Measurements from ENCODE around the gene TBCCD1. TPM values are rescaled to one million over a fixed set of nuclear protein-coding genes. Genes with fewer than 3 reads are reported as not detected.
"Not testable (repeated sequence)": the region's sequence is repeated elsewhere in the genome, so short reads cannot be mapped to it uniquely, and the experiment has no call there.

TBCCD1 gene
- total RNA-seq, 4 donors from 2014 or later: 10.0 to 18.9 (median 16.1) TPM

- no peak for TF ChIP-seq CTCF (IDR thresholded peaks at IDR 0.05)
- no peak for ATAC-seq (ENCODE audit: low FRiP score)
- DNase-seq (ENCODE audit: low spot score): no peak
These were observed 30.0 kb downstream of the TBCCD1 start for GRCh38 chr3:186536883-186537844.

GRCh38 chr3:186534113-186534669 is 32.9 kb downstream of the TBCCD1 start:
- no peak for ATAC-seq (ENCODE audit: low FRiP score)
- no peak for TF ChIP-seq CTCF (IDR thresholded peaks at IDR 0.05)
- DNase-seq (ENCODE audit: low spot score): no peak

GRCh38 chr3:186532598-186533072 is 34.5 kb downstream of the TBCCD1 start:
- ATAC-seq (ENCODE audit: low FRiP score) (no peak), DNase-seq (ENCODE audit: low spot score) (no peak)
- no peak for TF ChIP-seq CTCF (IDR thresholded peaks at IDR 0.05)

- not testable (repeated sequence) for DNase-seq (ENCODE audit: low spot score); ATAC-seq (ENCODE audit: low FRiP score)
These were observed 35.4 kb downstream of the TBCCD1 start for GRCh38 chr3:186531694-186532093.

GRCh38 chr3:186530415-186530814 is 36.7 kb downstream of the TBCCD1 start:
- DNase-seq (ENCODE audit: low spot score) (no peak), ATAC-seq (ENCODE audit: low FRiP score) (no peak)
- no peak for TF ChIP-seq CTCF (IDR thresholded peaks at IDR 0.05)

- no peak for ATAC-seq (ENCODE audit: low FRiP score)
These were observed 37.7 kb downstream of the TBCCD1 start for GRCh38 chr3:186529201-186529999.

More at GRCh38 chr3:186529201-186529999, 37.7 kb downstream of the TBCCD1 start:
- TF ChIP-seq CTCF (IDR thresholded peaks at IDR 0.05): no peak
- no peak for DNase-seq (ENCODE audit: low spot score)
